Endothelial cell of umbilical vein (primary cell): ENCODE results near the gene DUSP16. TPM values are rescaled to one million over a fixed set of nuclear protein-coding genes. Genes with fewer than 3 reads are reported as not detected.

ENCODE experiments used
- BruUV-seq: library from RNA; stranded (reverse); fragments of 400-500 nt; replicated peaks from 2 replicates; lab custom pipeline; 2021; lab: Mats Ljungman, UMichigan
- CTCF ChIA-PET: fragments of 300-600, 350-600 bp; sonication (Branson Sonifier 250); formaldehyde crosslinking; loops from one replicate; lab custom pipeline; 2021; ENCODE audit warnings: antibody characterized with exemption, inconsistent platforms; lab: Charles Lee
- POLR2A ChIA-PET: fragments of 300-600, 350-600 bp; sonication (Branson Sonifier 250); formaldehyde crosslinking; loops from one replicate; lab custom pipeline; 2021; ENCODE audit warnings: antibody characterized with exemption, inconsistent platforms; lab: Charles Lee
- DNase-seq: peaks from one replicate; pipeline ENCODE4 v3.0.0-alpha.2; 2011; ENCODE audit warnings: low read depth, low spot score
- FAIRE-seq: peaks from 2 replicates; lab custom pipeline; 2011; peaks lifted over from hg19 to GRCh38; lab: Jason Lieb, UNC
- H2AFZ ChIP-seq: 2 replicates; pipeline ENCODE4 v1.6.0; 2012; ENCODE audit warnings: low read depth, low read length, control low read depth, inconsistent platforms
- H3K27ac ChIP-seq: 2 replicates; pipeline ENCODE4 v1.5.1; 2011; ENCODE audit warnings: low read depth, mild to moderate bottlenecking, control low read depth, low read length, moderate library complexity; ENCODE audit not compliant: insufficient read depth
- H3K27me3 ChIP-seq, 2 experiments: 2 replicates each; pipeline versions ENCODE4 v1.6.0 to v1.6.1; 2011; ENCODE audit warnings: low read length in 2 of 2, mixed read lengths in 1 of 2; ENCODE audit not compliant: control insufficient read depth in 2 of 2, insufficient read depth in 2 of 2
- H3K36me3 ChIP-seq, 2 experiments: 2 replicates in 1 of 2; 3 replicates in 1 of 2; pipeline ENCODE4 v1.5.1; 2011; ENCODE audit warnings: low read length in 2 of 2, mild to moderate bottlenecking in 1 of 2, moderate library complexity in 1 of 2; ENCODE audit not compliant: control insufficient read depth in 2 of 2, insufficient read depth in 2 of 2; ENCODE audit errors: extremely low read depth in 1 of 2
- H3K4me1 ChIP-seq: 3 replicates; pipeline ENCODE4 v1.5.1; 2011; ENCODE audit warnings: mild to moderate bottlenecking, low read length; ENCODE audit not compliant: control insufficient read depth, insufficient read depth; ENCODE audit errors: extremely low read depth
- H3K4me2 ChIP-seq: 2 replicates; pipeline ENCODE4 v1.6.1; 2011; ENCODE audit warnings: low read length, control low read depth, mixed read lengths; ENCODE audit not compliant: insufficient read depth
- H3K4me3 ChIP-seq, 3 experiments: fragments of 200-600 bp in 1 of 3; sonication (generic), shearing (Covaris generic) in 1 of 3; replicated peaks in 1 of 3; 2 replicates each; pipeline ENCODE4 v1.5.1; 2011 to 2016; ENCODE audit warnings: control low read depth in 3 of 3, low read length in 3 of 3, mild to moderate bottlenecking in 2 of 3, inconsistent platforms in 1 of 3, low read depth in 1 of 3, moderate library complexity in 1 of 3; ENCODE audit not compliant: insufficient read depth in 1 of 3
- H3K79me2 ChIP-seq: 2 replicates; pipeline ENCODE4 v1.6.0; 2012; ENCODE audit warnings: low read length, inconsistent platforms; ENCODE audit not compliant: control insufficient read depth, insufficient read depth
- H3K9ac ChIP-seq: replicated peaks from 2 replicates; pipeline ENCODE3; 2011; ENCODE audit warnings: low read length, control low read depth; ENCODE audit not compliant: insufficient read depth; ENCODE audit errors: extremely low read depth
- H3K9me1 ChIP-seq: replicated peaks from 3 replicates; pipeline ENCODE4 v1.6.0; 2011; ENCODE audit warnings: mild to moderate bottlenecking, low read length; ENCODE audit not compliant: control insufficient read depth, insufficient read depth; ENCODE audit errors: extremely low read depth
- H3K9me3 ChIP-seq: replicated peaks from 2 replicates; pipeline ENCODE4 v1.5.1; 2012; ENCODE audit warnings: low read length, inconsistent platforms; ENCODE audit not compliant: control insufficient read depth, insufficient read depth
- H4K20me1 ChIP-seq: replicated peaks from 2 replicates; pipeline ENCODE3; 2011; ENCODE audit warnings: mild to moderate bottlenecking, low read length; ENCODE audit not compliant: control insufficient read depth, insufficient read depth; ENCODE audit errors: extremely low read depth
- EZH2 ChIP-seq: IDR thresholded peaks from 2 replicates; pipeline ENCODE4 v1.6.1; 2012; ENCODE audit warnings: borderline replicate concordance, low read depth, mild to moderate bottlenecking, moderate library complexity, low read length, inconsistent platforms; ENCODE audit not compliant: severe bottlenecking
- FOS ChIP-seq: IDR thresholded peaks from 2 replicates; pipeline ENCODE4 v1.6.1; 2011; ENCODE audit warnings: mild to moderate bottlenecking, low read length, moderate library complexity, borderline replicate concordance; ENCODE audit not compliant: insufficient read depth
- GATA2 ChIP-seq: IDR thresholded peaks from 2 replicates; pipeline ENCODE4 v1.7.0; 2011; ENCODE audit warnings: low read depth, mild to moderate bottlenecking, moderate library complexity, mixed read lengths, low read length; ENCODE audit not compliant: insufficient read length, insufficient read depth
- JUN ChIP-seq: IDR thresholded peaks from 2 replicates; pipeline ENCODE4 v1.6.1; 2011; ENCODE audit warnings: borderline replicate concordance, low read depth; ENCODE audit not compliant: insufficient read length, insufficient read depth
- MYC ChIP-seq: IDR thresholded peaks from one replicate; pipeline ENCODE4 v1.6.1; 2011; ENCODE audit warnings: mild to moderate bottlenecking, low read depth, low read length
- POLR2A ChIP-seq: IDR thresholded peaks from 2 replicates; pipeline ENCODE4 v1.6.1; 2012; ENCODE audit warnings: low read depth, mild to moderate bottlenecking, control low read depth, low read length
- POLR2AphosphoS5 ChIP-seq: IDR thresholded peaks from 2 replicates; pipeline ENCODE4 v1.6.1; 2012; ENCODE audit warnings: low read depth, mild to moderate bottlenecking, control low read depth, low read length, moderate library complexity; ENCODE audit not compliant: insufficient read depth
- dilution Hi-C: fragments of 300-500 bp; cut with MboI; formaldehyde crosslinking; loops from one replicate; pipeline ENCODE4 v1.15.0; 2019; ENCODE audit warnings: low sequenced_read_pairs; ENCODE audit not compliant: extremely low pct_ligation_motif_present
- intact Hi-C: fragments of 100-400 bp; cut with micrococcal nuclease; formaldehyde crosslinking; loops from one replicate; pipeline ENCODE4 v1.10.0; 2022
- polyA plus RNA-seq, 4 experiments: library from polyadenylated mRNA; depleted of rRNA in 3 of 4; stranded (reverse) in 3 of 4; unstranded in 1 of 4; fragments of >200 nt; gene quantifications; 2 replicates each; pipeline versions ENCODE4 v1.2.1 to v1.2.3, GENCODE V29; 2011 to 2012; ENCODE audit warnings: missing spikeins in 1 of 4
- total RNA-seq: library from RNA; stranded (reverse); gene quantifications from 2 replicates; pipeline ENCODE4 v1.2.3, GENCODE V29; 2021
- TF ChIP-seq, protein P1 (sequence below): IDR thresholded peaks from 2 replicates; pipeline ENCODE4 v1.6.1; 2011; ENCODE audit not compliant: insufficient read depth, insufficient read length
- TF ChIP-seq, protein P2 (sequence below), 2 donors: IDR thresholded peaks; 1 replicate in 1 of 2; 2 replicates in 1 of 2; pipeline ENCODE4 v1.5.1; 2011; ENCODE audit warnings: low read length in 2 of 2, mild to moderate bottlenecking in 2 of 2, moderate library complexity in 2 of 2, control low read depth in 1 of 2, inconsistent platforms in 1 of 2, low read depth in 1 of 2; ENCODE audit not compliant: insufficient read depth in 1 of 2; ENCODE audit errors: extremely low read depth in 1 of 2

Gene DUSP16
- total and polyA plus RNA-seq, 2 donors (not counting 3 experiments of a cell fraction or from before 2014, with no cell fraction given), result 7.4 to 19.5 TPM

DNA sequence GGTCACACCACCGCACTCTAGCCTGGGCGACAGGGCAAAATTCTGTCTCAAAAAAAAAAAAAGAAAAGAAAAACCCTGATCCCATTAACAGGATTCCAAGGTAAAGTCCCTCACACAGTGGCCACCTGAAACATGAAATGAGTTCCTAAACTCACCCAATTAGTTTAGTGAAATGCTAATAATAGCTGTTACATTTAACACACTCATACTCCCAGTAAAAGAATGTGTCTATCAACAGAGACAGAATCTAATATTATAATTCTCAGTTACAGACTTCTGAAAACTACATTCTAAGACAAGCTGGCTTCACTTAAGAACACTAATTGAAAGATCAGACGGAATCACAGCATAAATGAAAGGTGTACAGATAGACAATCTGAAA is 44.2 kb downstream of the DUSP16 start:
- no peak for DNase-seq
- intact Hi-C loops, result no loop called here
- Histone ChIP-seq H3K9me3 (no peaks in the 10 kb centered on the region), H3K9ac (no peak overlapping the region), H4K20me1 (no peaks in the 10 kb centered on the region), H3K27ac (no peak overlapping the region), H3K79me2 (no peaks in the 10 kb centered on the region), H3K9me1 (no peaks in the 10 kb centered on the region), H3K36me3 (peaks cover 0 to 2% of the 10 kb centered on the region in 2 experiments), H3K4me2 (no peak overlapping the region), H2AFZ (no peak overlapping the region), H3K27me3 (no peaks in the 10 kb centered on the region), H3K4me3 (no peak overlapping the region), H3K4me1 (no peaks in the 10 kb centered on the region)
- no peak for FAIRE-seq
- ChIA-PET CTCF (interaction anchor here (1.1 to 1.8 kb wide), 4 partner anchors 10 to 143 kb away, joined by 3 to 5 read pairs (median 4); partner anchors contain the start of gene DUSP16), POLR2A (no interaction called here)
- TF ChIP-seq EZH2 (no peak), POLR2AphosphoS5 (no peak)
- TF ChIP-seq, protein P1, sequence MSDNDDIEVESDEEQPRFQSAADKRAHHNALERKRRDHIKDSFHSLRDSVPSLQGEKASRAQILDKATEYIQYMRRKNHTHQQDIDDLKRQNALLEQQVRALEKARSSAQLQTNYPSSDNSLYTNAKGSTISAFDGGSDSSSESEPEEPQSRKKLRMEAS, result no peak
- BruUV-seq, result no TSS peak
- dilution Hi-C loops, result no loop called here

DNA sequence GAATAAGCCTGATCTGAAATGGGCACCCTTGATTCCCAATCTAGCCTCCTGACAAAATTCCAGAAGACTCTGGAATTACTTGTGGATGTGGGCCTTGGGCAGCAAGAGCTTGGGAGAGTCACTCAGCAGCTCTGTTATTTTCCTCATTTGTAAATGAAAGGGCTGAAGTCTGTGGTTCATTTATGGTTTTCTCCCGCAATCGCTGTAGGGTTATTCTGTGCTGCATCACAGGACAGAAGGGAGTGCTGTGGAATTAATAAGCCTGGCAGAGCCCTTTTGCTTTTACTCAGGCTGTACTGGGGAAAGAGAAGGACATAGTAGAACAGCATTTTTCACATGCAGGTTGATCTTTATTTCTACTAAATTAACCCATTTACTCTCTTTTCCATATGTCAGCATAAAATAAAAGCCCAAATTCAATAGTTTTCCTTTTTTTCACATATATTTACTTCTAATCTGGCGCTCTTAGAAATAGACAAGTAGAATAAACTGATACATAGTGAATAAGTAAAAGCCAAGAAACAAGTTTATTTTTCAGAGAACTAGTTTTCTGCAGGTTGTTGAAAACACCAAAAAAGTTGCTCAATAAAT is 49.2 kb downstream of the DUSP16 start:
- FAIRE-seq (no peak), DNase-seq (no peak)
- no peak overlapping the region for H3K4me3 ChIP-seq
- H3K27me3 ChIP-seq, result no peaks in the 10 kb centered on the region
- TF ChIP-seq JUN, result no peak
- TF ChIP-seq POLR2A, result no peak
- TF ChIP-seq EZH2, result no peak
- TF ChIP-seq, protein P2, sequence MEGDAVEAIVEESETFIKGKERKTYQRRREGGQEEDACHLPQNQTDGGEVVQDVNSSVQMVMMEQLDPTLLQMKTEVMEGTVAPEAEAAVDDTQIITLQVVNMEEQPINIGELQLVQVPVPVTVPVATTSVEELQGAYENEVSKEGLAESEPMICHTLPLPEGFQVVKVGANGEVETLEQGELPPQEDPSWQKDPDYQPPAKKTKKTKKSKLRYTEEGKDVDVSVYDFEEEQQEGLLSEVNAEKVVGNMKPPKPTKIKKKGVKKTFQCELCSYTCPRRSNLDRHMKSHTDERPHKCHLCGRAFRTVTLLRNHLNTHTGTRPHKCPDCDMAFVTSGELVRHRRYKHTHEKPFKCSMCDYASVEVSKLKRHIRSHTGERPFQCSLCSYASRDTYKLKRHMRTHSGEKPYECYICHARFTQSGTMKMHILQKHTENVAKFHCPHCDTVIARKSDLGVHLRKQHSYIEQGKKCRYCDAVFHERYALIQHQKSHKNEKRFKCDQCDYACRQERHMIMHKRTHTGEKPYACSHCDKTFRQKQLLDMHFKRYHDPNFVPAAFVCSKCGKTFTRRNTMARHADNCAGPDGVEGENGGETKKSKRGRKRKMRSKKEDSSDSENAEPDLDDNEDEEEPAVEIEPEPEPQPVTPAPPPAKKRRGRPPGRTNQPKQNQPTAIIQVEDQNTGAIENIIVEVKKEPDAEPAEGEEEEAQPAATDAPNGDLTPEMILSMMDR (IDR thresholded peaks at IDR 0.05; ENCODE audit: extremely low read depth in 1 of 2, insufficient read depth in 1 of 2, low read depth in 1 of 2, low read length in 2 of 2), result no peak
- TF ChIP-seq, protein P1, result no peak
- TF ChIP-seq MYC, result no peak
- TF ChIP-seq POLR2AphosphoS5, result no peak
- TF ChIP-seq GATA2, result no peak
- TF ChIP-seq FOS, result no peak
- H2AFZ ChIP-seq, result no peak overlapping the region
- no peaks in the 10 kb centered on the region for H3K79me2 ChIP-seq
- H3K9ac ChIP-seq, result no peak overlapping the region
- ChIA-PET POLR2A (no interaction called here), CTCF (interaction anchor here (1.1 kb wide), 1 partner anchor 39 kb away, joined by 3 read pairs; no protein-coding TSS in a partner anchor)
- H4K20me1 ChIP-seq, result no peaks in the 10 kb centered on the region
- no peaks in the 10 kb centered on the region for H3K36me3 ChIP-seq
- H3K9me3 ChIP-seq, result no peaks in the 10 kb centered on the region
- intact Hi-C loops (no loop called here), dilution Hi-C loops (no loop called here)
- H3K27ac ChIP-seq, result no peak overlapping the region
- no TSS peak for BruUV-seq
- peaks cover 2% of the 10 kb centered on the region for H3K4me1 ChIP-seq
- no peak overlapping the region for H3K4me2 ChIP-seq
- H3K9me1 ChIP-seq, result no peaks in the 10 kb centered on the region
